HEK293 (cell line): ENCODE results near the gene ABHD11.

Experiments used
- EGR2 ChIP-seq: fragments of 450-650 bp; formaldehyde crosslinking; IDR thresholded peaks from 2 replicates; pipeline ENCODE4 v1.5.1; 2016; ENCODE audit warnings: low read depth, missing biosample characterization, missing genetic modification characterization
- KLF1 ChIP-seq: fragments of 450-650 bp; formaldehyde crosslinking; IDR thresholded peaks from 2 replicates; pipeline ENCODE4 v1.5.1; 2016; ENCODE audit warnings: missing biosample characterization, missing genetic modification characterization
- KLF16 ChIP-seq: fragments of 450-650 bp; formaldehyde crosslinking; IDR thresholded peaks from 2 replicates; pipeline ENCODE4 v1.5.1; 2017; ENCODE audit warnings: missing biosample characterization, missing genetic modification characterization
- OVOL3 ChIP-seq: fragments of 450-650 bp; formaldehyde crosslinking; IDR thresholded peaks from 2 replicates; pipeline ENCODE4 v1.5.1; 2016; ENCODE audit warnings: missing biosample characterization, missing genetic modification characterization
- PRDM1 ChIP-seq: fragments of 450-650 bp; formaldehyde crosslinking; IDR thresholded peaks from 2 replicates; pipeline ENCODE4; 2016; ENCODE audit warnings: missing biosample characterization, missing genetic modification characterization
- SCRT2 ChIP-seq: fragments of 450-650 bp; formaldehyde crosslinking; IDR thresholded peaks from 2 replicates; pipeline ENCODE4 v1.5.1; 2016; ENCODE audit warnings: missing biosample characterization, missing genetic modification characterization
- ZBTB17 ChIP-seq: fragments of 450-650 bp; formaldehyde crosslinking; IDR thresholded peaks from 2 replicates; pipeline ENCODE4 v1.5.1; 2016; ENCODE audit warnings: missing biosample characterization, missing genetic modification characterization
- ZBTB20 ChIP-seq: fragments of 450-650 bp; formaldehyde crosslinking; IDR thresholded peaks from 2 replicates; pipeline ENCODE4 v1.5.1; 2016; ENCODE audit warnings: missing biosample characterization, missing genetic modification characterization
- ZEB2 ChIP-seq: fragments of 450-650 bp; formaldehyde crosslinking; IDR thresholded peaks from 2 replicates; pipeline ENCODE4 v1.5.1; 2016; ENCODE audit warnings: missing biosample characterization, missing genetic modification characterization
- ZIC2 ChIP-seq: fragments of 450-650 bp; formaldehyde crosslinking; IDR thresholded peaks from 2 replicates; pipeline ENCODE4 v1.5.1; 2016; ENCODE audit warnings: missing biosample characterization, missing genetic modification characterization
- ZNF112 ChIP-seq: fragments of 450-650 bp; formaldehyde crosslinking; IDR thresholded peaks from 2 replicates; pipeline ENCODE4 v1.5.0; 2017; ENCODE audit warnings: missing biosample characterization, missing genetic modification characterization
- ZNF138 ChIP-seq: fragments of 450-650 bp; formaldehyde crosslinking; IDR thresholded peaks from 2 replicates; pipeline ENCODE4 v1.5.1; 2016; ENCODE audit warnings: missing biosample characterization, missing genetic modification characterization, borderline replicate concordance
- ZNF140 ChIP-seq: fragments of 450-650 bp; formaldehyde crosslinking; IDR thresholded peaks from 2 replicates; pipeline ENCODE4 v1.5.1; 2016; ENCODE audit warnings: missing biosample characterization, missing genetic modification characterization
- ZNF155 ChIP-seq: fragments of 450-650 bp; formaldehyde crosslinking; IDR thresholded peaks from 2 replicates; pipeline ENCODE4 v1.5.1; 2016; ENCODE audit warnings: missing biosample characterization, missing genetic modification characterization
- ZNF169 ChIP-seq: fragments of 450-650 bp; formaldehyde crosslinking; IDR thresholded peaks from 2 replicates; pipeline ENCODE4 v1.5.1; 2016; ENCODE audit warnings: missing biosample characterization, missing genetic modification characterization
- ZNF175 ChIP-seq: fragments of 450-650 bp; formaldehyde crosslinking; IDR thresholded peaks from 2 replicates; pipeline ENCODE4 v1.5.1; 2016; ENCODE audit warnings: missing biosample characterization, missing genetic modification characterization
- ZNF202 ChIP-seq: fragments of 450-650 bp; formaldehyde crosslinking; IDR thresholded peaks from 2 replicates; pipeline ENCODE4 v1.5.1; 2016; ENCODE audit warnings: missing biosample characterization, missing genetic modification characterization, borderline replicate concordance
- ZNF37A ChIP-seq: fragments of 450-650 bp; IDR thresholded peaks from 2 replicates; pipeline ENCODE4 v1.5.1; 2018; ENCODE audit warnings: missing biosample characterization, missing genetic modification characterization
- ZNF529 ChIP-seq: fragments of 450-650 bp; formaldehyde crosslinking; IDR thresholded peaks from 2 replicates; pipeline ENCODE4 v1.5.1; 2017; ENCODE audit warnings: missing genetic modification characterization, missing biosample characterization; ENCODE audit not compliant: insufficient replicate concordance
- ZNF548 ChIP-seq: fragments of 450-650 bp; formaldehyde crosslinking; IDR thresholded peaks from 2 replicates; pipeline ENCODE4 v1.5.1; 2016; ENCODE audit warnings: missing biosample characterization, missing genetic modification characterization
- ZNF549 ChIP-seq: fragments of 450-650 bp; IDR thresholded peaks from 2 replicates; pipeline ENCODE4 v1.5.1; 2018; ENCODE audit warnings: missing biosample characterization, missing genetic modification characterization, mild to moderate bottlenecking, inconsistent platforms, moderate library complexity
- ZNF654 ChIP-seq: fragments of 450-650 bp; formaldehyde crosslinking; IDR thresholded peaks from 2 replicates; pipeline ENCODE4 v1.5.1; 2016; ENCODE audit warnings: low read depth, missing biosample characterization, missing genetic modification characterization
- ZNF677 ChIP-seq: fragments of 450-650 bp; IDR thresholded peaks from 2 replicates; pipeline ENCODE4 v1.5.0; 2018; ENCODE audit warnings: missing biosample characterization, mild to moderate bottlenecking, missing genetic modification characterization, moderate library complexity
- ZNF837 ChIP-seq: fragments of 450-650 bp; formaldehyde crosslinking; IDR thresholded peaks from 2 replicates; pipeline ENCODE4 v1.5.1; 2016; ENCODE audit warnings: missing biosample characterization, missing genetic modification characterization
- ZXDB ChIP-seq: fragments of 450-650 bp; formaldehyde crosslinking; IDR thresholded peaks from 2 replicates; pipeline ENCODE4 v1.5.1; 2016; ENCODE audit warnings: missing biosample characterization, missing genetic modification characterization
- TF ChIP-seq, protein P1 (sequence below): fragments of 450-650 bp; formaldehyde crosslinking; IDR thresholded peaks from 2 replicates; pipeline ENCODE4 v1.5.1; 2017; ENCODE audit warnings: missing biosample characterization, missing genetic modification characterization
- TF ChIP-seq, protein P2 (sequence below): fragments of 450-650 bp; formaldehyde crosslinking; IDR thresholded peaks from 2 replicates; pipeline ENCODE4 v1.5.1; 2017; ENCODE audit warnings: missing biosample characterization, missing genetic modification characterization
- TF ChIP-seq, protein P3 (sequence below): fragments of 450-650 bp; formaldehyde crosslinking; IDR thresholded peaks from 2 replicates; pipeline ENCODE4 v1.5.1; 2016; ENCODE audit warnings: missing biosample characterization, missing genetic modification characterization
- TF ChIP-seq, protein P4 (sequence below): fragments of 450-650 bp; formaldehyde crosslinking; conservative IDR thresholded peaks from 2 replicates; pipeline ENCODE4 v1.5.1; 2016; ENCODE audit warnings: low read depth, missing biosample characterization, missing genetic modification characterization
- TF ChIP-seq, protein P5 (sequence below): fragments of 450-650 bp; formaldehyde crosslinking; IDR thresholded peaks from 2 replicates; pipeline ENCODE4 v1.5.1; 2016; ENCODE audit warnings: missing biosample characterization, missing genetic modification characterization
- TF ChIP-seq, protein P6 (sequence below): IDR thresholded peaks from 2 replicates; pipeline ENCODE4 v1.6.1; 2011; ENCODE audit warnings: mild to moderate bottlenecking, low read depth, low read length, borderline replicate concordance

Gene ABHD11

DNA sequence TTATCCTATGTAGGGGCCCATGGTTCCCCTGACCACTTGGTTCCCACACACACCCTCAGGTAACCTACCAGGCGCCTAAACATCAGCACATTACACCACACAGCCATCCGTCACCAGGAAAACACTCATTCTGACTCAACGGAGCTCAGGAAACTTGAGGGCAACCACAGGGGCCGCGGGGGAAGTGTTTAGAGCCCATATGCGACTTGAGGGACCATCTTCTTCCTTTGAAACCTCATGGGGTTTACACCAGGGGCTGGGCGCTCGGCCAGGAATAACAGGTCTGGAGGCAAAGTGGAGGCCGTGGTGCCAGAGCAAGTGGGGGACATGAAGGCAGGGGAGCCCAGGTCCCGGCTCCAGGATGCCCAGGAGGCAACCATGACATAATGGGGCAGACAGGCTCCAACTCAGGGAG, 20.6 kb downstream of the ABHD11 start (continued):
- no peak for TF ChIP-seq ZNF837
- TF ChIP-seq ZIC2 (tag by site-specific recombination) = peak; percentile 79
- TF ChIP-seq, protein P1, sequence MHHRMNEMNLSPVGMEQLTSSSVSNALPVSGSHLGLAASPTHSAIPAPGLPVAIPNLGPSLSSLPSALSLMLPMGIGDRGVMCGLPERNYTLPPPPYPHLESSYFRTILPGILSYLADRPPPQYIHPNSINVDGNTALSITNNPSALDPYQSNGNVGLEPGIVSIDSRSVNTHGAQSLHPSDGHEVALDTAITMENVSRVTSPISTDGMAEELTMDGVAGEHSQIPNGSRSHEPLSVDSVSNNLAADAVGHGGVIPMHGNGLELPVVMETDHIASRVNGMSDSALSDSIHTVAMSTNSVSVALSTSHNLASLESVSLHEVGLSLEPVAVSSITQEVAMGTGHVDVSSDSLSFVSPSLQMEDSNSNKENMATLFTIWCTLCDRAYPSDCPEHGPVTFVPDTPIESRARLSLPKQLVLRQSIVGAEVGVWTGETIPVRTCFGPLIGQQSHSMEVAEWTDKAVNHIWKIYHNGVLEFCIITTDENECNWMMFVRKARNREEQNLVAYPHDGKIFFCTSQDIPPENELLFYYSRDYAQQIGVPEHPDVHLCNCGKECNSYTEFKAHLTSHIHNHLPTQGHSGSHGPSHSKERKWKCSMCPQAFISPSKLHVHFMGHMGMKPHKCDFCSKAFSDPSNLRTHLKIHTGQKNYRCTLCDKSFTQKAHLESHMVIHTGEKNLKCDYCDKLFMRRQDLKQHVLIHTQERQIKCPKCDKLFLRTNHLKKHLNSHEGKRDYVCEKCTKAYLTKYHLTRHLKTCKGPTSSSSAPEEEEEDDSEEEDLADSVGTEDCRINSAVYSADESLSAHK (tag by site-specific recombination) = no peak
- no peak for TF ChIP-seq SCRT2 (tag by site-specific recombination)
- no peak for TF ChIP-seq ZNF175 (tag by site-specific recombination)
- TF ChIP-seq ZNF529 (tag by site-specific recombination) = no peak
- TF ChIP-seq, protein P2, sequence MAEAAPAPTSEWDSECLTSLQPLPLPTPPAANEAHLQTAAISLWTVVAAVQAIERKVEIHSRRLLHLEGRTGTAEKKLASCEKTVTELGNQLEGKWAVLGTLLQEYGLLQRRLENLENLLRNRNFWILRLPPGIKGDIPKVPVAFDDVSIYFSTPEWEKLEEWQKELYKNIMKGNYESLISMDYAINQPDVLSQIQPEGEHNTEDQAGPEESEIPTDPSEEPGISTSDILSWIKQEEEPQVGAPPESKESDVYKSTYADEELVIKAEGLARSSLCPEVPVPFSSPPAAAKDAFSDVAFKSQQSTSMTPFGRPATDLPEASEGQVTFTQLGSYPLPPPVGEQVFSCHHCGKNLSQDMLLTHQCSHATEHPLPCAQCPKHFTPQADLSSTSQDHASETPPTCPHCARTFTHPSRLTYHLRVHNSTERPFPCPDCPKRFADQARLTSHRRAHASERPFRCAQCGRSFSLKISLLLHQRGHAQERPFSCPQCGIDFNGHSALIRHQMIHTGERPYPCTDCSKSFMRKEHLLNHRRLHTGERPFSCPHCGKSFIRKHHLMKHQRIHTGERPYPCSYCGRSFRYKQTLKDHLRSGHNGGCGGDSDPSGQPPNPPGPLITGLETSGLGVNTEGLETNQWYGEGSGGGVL = peak; percentile 43; the same call in 1 of the 2 replicates
- TF ChIP-seq KLF1 (tag by site-specific recombination) = no peak
- TF ChIP-seq ZNF37A (tag by site-specific recombination) = no peak
- TF ChIP-seq ZNF549 (tag by site-specific recombination) = no peak
- no peak for TF ChIP-seq ZNF202 (tag by site-specific recombination)
- TF ChIP-seq ZXDB (tag by site-specific recombination) = peak; percentile 76
- TF ChIP-seq EGR2 (tag by site-specific recombination) = no peak
- peak; percentile 20; the same call in 1 of the 2 replicates for TF ChIP-seq ZEB2 (tag by site-specific recombination)
- TF ChIP-seq, protein P3, sequence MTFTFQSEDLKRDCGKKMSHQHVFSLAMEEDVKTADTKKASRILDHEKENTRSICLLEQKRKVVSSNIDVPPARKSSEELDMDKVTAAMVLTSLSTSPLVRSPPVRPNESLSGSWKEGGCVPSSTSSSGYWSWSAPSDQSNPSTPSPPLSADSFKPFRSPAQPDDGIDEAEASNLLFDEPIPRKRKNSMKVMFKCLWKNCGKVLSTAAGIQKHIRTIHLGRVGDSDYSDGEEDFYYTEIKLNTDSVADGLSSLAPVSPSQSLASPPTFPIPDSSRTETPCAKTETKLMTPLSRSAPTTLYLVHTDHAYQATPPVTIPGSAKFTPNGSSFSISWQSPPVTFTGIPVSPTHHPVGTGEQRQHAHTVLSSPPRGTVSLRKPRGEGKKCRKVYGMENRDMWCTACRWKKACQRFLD (tag by site-specific recombination) = no peak
- TF ChIP-seq ZNF138 (tag by site-specific recombination) = no peak
- TF ChIP-seq ZNF548 = no peak
- TF ChIP-seq, protein P4, sequence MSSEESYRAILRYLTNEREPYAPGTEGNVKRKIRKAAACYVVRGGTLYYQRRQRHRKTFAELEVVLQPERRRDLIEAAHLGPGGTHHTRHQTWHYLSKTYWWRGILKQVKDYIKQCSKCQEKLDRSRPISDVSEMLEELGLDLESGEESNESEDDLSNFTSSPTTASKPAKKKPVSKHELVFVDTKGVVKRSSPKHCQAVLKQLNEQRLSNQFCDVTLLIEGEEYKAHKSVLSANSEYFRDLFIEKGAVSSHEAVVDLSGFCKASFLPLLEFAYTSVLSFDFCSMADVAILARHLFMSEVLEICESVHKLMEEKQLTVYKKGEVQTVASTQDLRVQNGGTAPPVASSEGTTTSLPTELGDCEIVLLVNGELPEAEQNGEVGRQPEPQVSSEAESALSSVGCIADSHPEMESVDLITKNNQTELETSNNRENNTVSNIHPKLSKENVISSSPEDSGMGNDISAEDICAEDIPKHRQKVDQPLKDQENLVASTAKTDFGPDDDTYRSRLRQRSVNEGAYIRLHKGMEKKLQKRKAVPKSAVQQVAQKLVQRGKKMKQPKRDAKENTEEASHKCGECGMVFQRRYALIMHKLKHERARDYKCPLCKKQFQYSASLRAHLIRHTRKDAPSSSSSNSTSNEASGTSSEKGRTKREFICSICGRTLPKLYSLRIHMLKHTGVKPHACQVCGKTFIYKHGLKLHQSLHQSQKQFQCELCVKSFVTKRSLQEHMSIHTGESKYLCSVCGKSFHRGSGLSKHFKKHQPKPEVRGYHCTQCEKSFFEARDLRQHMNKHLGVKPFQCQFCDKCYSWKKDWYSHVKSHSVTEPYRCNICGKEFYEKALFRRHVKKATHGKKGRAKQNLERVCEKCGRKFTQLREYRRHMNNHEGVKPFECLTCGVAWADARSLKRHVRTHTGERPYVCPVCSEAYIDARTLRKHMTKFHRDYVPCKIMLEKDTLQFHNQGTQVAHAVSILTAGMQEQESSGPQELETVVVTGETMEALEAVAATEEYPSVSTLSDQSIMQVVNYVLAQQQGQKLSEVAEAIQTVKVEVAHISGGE (tag by site-specific recombination) = no peak
- no peak for TF ChIP-seq OVOL3 (tag by site-specific recombination)
- no peak for TF ChIP-seq ZNF155 (tag by site-specific recombination)
- TF ChIP-seq ZNF140 (tag by site-specific recombination) = no peak
- TF ChIP-seq ZBTB20 (tag by site-specific recombination) = no peak
- no peak for TF ChIP-seq PRDM1 (tag by site-specific recombination)
- no peak for TF ChIP-seq ZNF169
- no peak for TF ChIP-seq ZNF654 (tag by site-specific recombination)
- TF ChIP-seq KLF16 = no peak
- no peak for TF ChIP-seq ZNF677
- no peak for TF ChIP-seq ZNF112 (tag by site-specific recombination)
- TF ChIP-seq, protein P5, sequence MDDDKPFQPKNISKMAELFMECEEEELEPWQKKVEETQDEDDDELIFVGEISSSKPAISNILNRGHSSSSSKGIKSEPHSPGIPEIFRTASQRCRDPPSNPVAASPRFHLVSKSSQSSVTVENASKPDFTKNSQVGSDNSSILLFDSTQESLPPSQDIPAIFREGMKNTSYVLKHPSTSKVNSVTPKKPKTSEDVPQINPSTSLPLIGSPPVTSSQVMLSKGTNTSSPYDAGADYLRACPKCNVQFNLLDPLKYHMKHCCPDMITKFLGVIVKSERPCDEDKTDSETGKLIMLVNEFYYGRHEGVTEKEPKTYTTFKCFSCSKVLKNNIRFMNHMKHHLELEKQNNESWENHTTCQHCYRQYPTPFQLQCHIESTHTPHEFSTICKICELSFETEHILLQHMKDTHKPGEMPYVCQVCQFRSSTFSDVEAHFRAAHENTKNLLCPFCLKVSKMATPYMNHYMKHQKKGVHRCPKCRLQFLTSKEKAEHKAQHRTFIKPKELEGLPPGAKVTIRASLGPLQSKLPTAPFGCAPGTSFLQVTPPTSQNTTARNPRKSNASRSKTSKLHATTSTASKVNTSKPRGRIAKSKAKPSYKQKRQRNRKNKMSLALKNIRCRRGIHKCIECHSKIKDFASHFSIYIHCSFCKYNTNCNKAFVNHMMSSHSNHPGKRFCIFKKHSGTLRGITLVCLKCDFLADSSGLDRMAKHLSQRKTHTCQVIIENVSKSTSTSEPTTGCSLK = no peak
- no peak for TF ChIP-seq ZBTB17 (tag by site-specific recombination)
- TF ChIP-seq, protein P6, sequence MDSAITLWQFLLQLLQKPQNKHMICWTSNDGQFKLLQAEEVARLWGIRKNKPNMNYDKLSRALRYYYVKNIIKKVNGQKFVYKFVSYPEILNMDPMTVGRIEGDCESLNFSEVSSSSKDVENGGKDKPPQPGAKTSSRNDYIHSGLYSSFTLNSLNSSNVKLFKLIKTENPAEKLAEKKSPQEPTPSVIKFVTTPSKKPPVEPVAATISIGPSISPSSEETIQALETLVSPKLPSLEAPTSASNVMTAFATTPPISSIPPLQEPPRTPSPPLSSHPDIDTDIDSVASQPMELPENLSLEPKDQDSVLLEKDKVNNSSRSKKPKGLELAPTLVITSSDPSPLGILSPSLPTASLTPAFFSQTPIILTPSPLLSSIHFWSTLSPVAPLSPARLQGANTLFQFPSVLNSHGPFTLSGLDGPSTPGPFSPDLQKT = no peak
